Activated gamma-delta T cell treated with anti-CD3 and anti-CD28 coated beads, Interleukin-2, amount 50 U/mL, for 16 hours (primary cell): ENCODE results near the gene GUCY1A1.

Source experiments
- DNase-seq: peaks from one replicate; pipeline ENCODE4 v3.0.0-alpha.2; 2020; ENCODE audit warnings: low read depth

Gene GUCY1A1

DNA sequence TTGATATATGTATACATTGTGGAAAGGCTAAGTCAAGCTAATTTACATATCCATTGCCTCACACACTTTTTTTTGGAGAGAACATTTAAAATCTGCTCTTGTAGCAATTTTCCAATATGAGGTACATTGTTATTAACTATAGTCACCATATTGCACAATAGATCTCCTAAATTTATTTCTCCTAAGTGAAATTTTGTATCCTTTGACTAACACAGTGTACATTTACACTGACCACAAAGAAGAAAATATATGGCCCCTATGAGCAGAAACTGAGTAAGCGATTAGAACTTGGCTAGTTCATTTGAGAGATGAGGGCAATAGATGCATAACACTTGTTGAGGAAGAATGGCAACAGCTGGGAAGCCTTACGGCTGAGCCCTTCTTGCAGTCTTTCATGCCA lies 71.9 kb downstream of the GUCY1A1 start:
- no peak for DNase-seq

DNA sequence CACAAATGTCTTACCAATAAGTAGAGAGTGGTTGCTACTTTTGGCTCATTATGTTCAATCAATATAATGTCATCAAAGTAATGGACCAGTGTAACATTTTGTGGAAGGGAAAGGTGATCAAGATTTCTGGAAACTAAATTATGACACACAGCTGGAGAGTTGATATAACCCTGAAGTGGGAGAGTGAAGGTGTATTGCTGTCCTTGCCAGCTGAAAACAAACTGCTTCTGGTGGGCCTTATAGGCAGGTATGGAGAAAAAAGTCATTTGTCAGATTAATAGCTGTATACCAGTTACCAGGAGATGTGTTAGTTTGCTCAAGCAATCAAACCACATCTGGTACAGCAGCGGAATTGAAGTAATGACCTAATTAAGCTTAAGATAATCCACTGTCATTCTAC lies 74.9 kb downstream of the GUCY1A1 start:
- DNase-seq, result no peak

DNA sequence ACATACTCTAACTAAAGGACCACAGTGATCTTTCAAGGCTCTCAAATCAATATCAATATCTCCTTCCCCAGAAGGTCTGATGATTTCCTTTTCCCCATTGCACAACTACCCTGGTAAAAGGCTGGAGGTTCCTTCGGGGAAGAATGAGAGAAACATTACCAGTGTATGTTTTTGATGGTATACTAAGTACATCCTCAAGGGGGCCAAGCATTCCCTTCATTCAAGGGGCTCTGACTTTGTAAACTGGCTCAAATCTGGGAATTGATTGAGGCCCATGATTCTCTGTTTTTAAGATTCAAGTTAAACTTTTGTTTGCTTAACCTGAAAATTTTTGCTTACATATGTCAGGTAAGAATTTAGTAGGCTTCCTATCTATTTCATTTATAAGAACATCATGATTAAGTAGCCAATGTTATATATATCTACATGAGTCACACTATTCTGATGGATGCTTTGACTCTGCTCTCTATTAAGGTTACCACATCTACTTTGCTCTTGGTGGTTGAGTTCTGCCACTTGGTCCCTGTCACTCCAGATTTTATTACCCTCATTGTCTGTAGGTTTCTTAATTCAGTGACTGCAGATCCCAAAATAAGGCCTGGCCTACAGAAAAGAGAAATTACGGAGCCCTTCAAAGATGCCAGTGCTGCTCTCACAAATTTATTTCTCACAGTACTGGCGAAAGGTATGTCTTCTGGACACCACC lies 75.8 kb downstream of the GUCY1A1 start:
- DNase-seq, result no peak

DNA sequence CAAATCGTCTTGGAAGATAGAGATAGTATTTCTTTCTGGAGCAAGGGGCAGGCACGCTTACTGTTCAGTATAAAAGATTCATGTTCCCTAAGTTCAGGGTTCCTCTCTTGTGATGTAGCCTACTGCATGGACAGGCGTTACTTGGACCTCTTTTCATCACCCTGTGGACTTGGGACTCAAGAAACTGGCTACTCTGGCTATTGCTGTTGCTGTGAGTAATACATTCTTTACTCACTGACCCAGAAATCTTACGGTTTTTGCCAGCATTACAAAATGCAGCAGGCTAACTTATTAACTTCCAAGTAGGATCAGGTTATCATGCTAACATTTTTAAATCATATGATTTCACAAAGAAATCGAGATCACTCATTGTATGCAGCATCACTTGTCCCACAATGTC lies 79.3 kb downstream of the GUCY1A1 start:
- no peak for DNase-seq

DNA sequence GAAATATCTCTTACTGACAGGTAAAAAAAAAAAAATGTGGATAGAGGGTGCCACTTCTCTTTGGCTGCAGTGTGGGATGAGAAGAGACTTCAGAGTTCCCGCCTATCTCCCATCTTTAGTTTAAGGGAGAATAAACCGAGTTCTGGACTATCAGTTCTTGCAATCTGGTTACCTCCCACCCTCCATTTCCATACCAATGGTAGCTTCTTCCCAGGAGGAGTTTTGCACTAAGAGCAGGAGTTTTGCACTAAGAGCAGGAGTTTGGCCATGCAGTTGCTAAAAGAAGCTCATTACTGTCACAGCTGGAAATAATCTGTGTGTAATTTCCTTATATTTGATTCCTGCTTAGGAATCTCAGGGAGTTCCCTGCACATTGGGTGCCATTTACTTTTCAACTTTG lies 81.4 kb downstream of the GUCY1A1 start:
- no peak for DNase-seq

DNA sequence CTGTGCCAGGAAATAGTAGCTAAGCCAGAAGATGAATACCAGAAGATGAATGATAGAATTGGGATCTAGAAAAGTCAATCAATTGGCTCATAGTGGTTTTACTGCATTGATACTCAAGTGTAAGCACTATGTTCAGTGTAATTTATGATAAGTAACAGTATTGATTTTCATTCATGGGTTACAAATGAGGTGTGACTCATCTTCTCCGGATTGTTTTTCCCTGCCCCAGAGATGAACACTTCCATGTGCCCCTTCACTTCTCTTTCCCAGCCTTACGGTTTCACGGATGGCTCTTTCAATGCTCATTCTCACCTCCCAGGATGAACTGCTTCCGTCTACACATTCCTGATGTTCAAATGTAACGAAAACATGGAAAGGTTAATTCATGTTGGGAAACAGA lies 82.4 kb downstream of the GUCY1A1 start:
- DNase-seq, result no peak

DNA sequence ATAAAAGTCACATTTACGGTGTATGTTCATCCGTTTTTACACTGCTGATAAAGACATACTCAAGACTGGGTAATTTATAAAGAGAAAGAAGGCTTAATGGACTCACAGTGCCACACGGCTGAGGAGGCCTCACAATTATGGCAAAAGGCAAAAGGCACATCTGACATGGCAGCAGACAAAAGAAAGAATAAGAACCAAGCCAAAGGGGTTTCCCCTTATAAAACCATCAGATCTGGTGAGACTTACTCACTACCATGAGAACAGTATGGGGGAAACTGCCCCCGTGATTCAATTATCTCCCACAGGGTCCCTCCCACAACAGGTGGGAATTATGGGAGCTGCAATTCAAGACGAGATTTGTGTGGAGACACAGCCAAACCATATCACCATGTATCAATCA lies 84.9 kb downstream of the GUCY1A1 start:
- no peak for DNase-seq

DNA sequence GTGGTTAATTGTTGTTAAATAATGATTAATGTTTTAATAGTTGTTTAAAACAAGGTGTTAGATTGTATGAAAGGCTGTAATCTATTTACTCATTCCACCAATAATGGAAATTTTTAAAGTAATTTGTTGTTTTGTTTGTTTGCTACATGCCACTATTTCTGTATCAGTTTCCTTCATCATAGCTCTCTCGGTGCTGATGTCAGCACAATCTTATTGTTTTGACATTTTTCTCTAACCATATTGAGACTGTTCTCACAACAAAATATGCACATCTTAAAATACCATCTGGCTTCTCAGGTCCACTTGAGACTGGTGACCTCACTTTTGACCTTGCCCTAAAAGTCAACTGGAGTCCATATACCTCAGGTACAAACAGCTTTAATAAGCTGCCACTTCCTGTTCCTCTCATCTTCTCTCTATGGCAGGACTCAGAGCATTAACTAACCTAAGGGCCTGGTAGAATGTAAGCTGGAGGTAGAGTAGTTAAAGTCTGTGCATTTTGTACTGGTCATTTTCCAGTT lies 91.2 kb downstream of the GUCY1A1 start:
- no peak for DNase-seq

DNA sequence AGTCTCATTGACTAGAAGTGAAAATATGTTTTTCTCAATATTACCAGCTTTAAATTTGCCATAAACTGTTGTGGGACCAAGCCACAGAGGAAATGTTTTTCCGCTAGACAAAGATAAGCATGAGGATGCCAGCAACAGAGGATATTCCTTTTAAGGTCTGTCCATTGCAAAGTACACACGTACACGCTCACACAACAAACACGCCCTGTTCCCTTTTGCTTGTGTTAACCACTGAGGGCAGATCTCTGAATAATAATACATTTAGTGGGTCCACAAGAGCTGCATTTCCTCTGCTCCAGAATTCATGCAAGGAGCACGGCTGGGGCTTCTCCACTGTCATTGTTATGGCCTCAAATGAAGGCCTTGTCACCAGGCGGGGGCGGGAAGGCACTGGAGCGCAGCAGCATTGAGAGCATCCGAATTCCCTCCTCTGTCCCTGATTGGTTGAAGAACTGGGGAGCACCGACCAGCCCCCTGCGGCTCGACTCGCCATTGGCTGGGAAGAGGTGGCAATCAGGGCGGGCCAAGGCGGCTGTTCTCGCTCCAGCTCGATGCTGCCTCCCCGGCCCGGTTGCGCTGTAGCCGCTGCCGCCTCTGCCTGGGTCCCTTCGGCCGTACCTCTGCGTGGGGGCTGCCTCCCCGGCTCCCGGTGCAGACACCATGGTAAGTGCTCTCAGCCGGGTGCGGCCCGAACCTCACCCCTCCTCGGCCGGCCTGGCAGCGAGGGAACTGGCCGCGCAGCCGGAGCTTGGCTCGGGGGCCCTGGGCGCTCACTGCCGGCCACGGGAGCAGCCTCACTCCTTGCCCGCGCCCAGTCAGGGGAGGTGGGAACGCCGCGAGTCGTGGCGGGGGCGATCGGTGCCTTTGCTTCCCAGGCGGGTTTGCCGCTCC lies 92.1 kb downstream of the GUCY1A1 start, which contains the start of gene GUCY1B1:
GUCY1B1 (plus strand) TSS at position 541 of the 891 bp plus-strand sequence; CDS start at position 661, 120 bp downstream.
- DNase-seq, result peak; percentile 43

DNA sequence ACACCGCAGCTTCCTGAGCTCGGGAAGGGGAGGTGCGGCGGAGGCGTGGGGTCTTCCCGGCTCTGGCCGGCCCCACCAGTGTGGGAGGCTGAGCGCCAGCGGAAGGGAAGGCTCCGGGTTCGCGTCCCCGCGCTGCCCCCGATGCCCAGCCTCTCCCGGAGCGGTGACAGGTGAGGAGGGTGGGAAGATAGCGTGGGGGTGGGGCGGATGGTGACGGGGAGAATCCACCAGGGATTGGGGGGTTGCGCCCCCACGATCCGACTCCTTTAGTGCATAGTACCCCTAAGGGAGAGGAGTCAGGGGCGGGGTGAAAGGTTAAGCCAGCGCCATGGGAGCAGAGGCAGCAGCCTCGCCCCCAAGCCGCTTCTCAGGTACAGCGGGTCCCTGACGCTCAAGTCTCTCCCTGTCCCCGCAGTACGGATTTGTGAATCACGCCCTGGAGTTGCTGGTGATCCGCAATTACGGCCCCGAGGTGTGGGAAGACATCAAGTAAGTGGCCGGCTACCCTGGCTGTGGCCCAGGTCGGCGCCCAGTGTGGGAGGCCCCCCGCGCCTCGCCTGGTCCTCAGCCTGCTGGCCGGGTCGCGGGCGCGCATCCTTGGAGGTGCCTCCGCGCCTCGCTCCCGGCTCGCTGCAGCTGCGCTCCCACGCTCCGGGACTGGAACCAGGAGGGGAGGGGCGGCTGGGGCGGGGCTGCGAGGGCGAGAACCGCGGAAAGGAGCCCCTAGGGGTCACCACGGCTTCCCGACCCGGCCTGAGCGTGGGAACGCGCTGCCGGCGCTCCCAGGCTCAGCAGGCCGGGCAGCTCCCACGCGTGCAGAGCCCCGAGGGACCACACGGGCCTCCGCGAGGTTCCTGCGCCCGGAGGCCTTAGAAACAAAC lies 93.0 kb downstream of the GUCY1A1 start:
- DNase-seq, result no peak

DNA sequence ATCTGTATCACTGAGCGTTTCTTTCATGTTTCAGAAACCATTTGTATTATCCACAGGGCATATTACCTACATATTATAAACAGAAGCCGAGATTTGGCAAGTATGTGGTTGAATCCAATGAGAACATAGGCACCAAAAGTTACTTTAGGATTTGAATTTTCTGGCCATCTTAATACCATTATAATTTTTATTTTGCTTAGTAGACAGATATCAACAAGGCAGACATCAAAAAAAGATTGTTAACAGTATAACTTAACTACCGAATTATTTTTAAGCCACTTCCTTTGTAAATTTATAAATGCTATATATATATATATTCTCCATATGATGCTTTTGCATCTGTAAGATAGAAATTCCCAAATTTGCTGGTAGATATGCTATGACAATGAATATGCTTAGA lies 94.4 kb downstream of the GUCY1A1 start:
- DNase-seq, result no peak

DNA sequence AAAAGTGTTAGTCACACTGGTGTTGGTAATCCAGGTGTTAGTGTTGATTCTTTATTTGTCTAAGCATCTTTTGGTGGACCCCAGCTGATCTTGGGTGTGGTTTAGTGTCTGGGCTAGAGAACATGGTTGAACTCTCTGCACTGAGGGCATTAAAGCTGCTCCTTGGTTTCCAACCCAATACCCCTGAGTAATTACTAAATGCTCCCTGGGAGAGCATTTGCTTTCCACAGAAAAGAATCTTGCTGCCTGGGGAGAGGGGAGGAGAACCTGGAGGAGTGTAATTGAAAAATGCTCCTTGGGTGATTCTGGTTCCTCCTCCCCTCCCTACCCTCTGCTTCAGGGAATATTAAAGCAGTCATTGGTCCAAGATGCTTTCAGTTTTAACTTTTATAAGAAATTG lies 95.3 kb downstream of the GUCY1A1 start:
- no peak for DNase-seq

DNA sequence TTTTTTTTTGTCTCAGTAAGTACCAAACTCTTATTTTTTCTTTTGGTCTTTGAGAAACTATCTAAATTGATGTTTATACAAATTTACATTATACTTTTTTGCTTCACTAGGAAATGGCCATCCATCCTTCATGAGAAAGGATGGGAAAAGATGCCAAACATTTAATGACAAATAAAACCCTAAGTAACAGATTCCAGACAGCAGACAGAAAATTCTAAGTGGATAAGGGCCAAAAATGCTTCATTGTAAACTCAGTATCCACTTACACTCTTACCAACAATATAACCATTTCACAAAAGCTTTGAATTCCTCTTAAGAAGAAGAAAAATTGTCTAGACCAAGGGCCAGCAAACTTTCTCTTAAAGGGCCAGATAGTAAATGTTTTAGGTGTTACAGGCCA lies 95.7 kb downstream of the GUCY1A1 start:
- DNase-seq, result no peak

DNA sequence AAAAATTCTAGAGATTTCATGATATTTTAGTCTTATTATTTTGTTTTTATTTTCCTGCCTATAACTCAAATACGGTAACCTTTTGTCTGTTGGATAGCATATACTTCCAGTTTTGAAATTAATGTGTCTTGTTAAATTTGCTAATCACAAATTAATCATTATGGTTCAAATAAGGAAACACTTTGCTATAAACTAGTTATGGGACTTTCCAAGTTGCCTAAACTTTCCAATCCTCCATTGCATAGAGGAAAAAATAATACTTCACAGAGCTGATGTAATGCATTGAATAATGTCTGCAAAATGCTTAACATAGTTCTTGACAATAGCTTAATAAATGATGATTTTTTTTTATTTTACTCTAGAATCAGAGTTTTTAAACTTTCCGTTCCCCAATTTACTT lies 96.9 kb downstream of the GUCY1A1 start:
- DNase-seq, result no peak

DNA sequence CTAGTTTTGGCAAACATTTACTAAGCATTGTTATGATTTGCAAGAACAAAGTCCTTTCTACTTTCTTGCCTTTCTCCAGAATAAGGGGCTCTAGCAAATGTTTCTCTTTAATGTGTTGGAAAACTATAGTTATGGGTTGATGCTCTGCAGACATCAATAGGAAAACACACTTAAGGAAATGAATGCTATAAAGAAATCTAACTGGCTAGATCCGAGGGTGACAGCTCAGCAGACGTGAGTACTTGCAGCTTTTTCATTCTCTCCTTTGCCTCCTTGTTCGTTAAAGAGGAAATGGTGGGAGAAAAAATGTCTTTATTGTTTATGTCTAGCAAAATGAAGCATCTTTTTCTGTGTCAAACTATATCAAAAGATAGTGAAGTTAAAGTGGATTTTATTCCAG lies 98.5 kb downstream of the GUCY1A1 start:
- DNase-seq, result no peak

DNA sequence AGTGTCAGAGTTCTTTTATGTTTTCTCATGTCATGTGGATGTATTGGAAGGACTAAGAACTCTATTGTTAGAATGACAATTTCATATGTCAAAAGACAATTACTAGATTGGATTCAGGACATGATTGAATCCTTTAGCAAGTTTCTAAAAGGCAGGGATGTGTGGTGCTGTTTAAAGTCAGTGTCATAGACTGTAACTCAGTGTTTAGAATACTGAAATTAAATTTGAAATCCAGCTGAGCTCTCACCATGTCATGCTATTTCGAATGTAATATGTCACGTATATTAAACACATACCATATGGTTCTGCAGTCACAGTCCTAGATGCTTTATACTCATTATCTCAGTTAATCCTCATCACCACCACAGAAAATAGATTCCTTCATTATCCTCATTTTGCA lies 100.0 kb downstream of the GUCY1A1 start:
- DNase-seq, result no peak

DNA sequence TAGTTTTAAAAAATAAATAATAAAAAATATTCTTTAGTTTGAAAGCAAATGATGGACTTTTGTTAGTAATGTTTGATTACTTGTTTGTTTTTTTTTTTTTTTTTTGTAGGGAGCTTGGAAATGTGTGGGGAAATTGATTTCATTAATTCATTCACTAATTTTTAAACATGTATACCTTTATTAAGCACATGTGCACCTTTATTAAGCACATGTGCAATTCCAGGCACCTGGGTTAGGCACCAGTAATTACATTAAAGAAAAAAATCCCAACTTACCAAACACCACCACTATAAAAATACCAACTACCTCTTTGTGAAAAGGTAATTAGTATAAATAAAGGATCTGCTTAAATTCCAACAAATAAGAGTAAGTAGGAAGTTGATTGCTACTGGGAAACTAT lies 101.7 kb downstream of the GUCY1A1 start:
- no peak for DNase-seq

DNA sequence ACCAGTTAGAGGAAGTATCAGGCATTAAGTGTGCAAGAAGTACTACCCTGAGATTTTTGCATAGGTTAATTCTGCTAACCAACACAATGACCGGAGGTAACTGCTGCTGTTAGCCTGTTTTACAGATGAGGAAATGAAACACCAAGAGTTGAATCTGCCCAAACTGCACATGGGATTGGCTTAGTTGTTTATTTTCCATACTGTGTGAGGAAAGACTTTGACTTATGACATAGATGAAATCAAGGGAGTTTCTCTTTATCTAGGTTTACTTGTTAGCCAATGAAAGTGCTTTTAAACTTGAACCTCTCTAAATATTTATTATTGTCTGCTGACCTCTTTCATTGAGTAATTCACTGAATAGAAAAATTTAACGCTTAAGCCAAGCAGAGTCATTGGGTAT lies 102.4 kb downstream of the GUCY1A1 start:
- DNase-seq, result no peak

DNA sequence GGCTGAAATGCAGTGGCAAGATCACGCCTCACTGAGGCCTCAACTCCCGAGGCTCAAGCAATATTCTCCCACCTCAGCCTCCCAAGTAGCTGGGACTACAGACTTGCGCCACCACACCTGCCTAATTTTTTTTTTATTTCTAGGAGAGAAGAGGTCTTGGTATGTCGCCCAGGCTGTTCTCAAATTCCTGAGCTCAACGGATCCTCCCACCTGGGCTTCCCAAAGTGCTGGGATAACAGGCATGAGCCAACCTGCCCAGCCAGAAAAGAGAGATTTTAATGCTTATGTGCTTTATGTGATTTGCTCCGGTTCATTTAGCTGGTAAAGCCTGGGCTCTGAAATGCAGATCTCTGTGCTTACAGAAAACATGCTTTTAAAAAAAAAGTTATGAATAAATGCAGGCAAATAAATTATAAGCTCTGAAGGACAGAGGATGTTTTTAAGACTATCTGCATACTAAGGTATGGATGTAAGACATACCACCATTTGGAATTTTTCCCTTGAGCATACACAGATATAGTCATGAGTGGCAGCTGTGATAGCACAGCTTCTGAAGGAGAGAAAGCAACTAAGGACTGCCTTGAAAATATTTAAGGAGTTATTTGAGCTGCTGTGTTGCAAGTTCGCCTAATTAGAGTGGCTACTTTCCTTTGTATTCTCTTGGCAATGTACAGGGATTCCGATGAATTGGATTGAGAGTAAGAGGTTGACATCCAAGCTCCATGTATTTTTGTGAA lies 106.0 kb downstream of the GUCY1A1 start:
- no peak for DNase-seq

DNA sequence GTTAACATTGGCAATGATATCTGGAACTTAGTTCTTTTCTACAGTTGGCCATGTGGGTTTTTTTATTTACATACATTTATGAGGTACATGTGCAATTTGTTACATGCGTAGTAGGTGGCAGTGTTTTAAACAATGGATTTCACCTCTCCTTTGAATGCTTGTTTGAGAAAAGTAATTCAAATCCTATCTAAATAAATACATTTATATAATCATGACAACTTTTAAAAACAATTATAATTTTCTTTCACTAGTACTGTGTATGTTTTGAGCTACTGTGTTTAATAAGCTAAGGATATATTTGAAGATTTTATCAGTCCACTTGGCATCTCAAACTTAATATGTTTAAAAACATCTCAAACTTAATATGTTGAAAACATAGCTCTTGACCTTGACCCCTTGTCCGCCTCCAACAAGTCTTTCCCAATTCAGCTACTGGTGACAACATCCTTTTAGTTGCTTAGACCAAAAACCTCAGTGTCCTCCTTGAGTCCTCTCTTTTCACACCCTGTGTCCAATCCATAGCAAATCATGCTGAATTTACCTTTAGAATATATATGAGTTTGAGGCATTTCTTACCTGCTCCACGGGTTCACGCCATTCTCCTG lies 106.7 kb downstream of the GUCY1A1 start:
- no peak for DNase-seq

DNA sequence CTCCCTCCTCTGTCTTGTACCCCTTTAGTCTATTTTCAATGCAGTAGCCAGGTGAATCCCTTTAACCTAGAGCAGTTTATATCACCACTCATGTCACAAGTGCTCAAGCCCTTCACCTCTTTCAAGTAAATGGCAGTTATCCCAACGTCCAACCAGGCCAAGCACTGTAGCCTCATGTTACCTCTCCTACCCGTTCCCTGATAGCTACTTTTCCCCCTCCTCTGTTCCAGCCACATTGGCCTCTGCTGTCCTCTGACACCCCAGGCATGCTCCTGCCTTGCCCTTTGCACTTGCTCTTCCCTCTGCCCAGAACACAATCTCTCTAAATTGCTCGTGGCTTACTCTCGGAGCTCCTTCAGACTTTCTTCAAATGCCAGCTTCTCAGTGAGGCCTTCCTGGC lies 107.4 kb downstream of the GUCY1A1 start:
- no peak for DNase-seq
